Measurements from ENCODE around the gene KIAA0825. TPM values are rescaled to one million over a fixed set of nuclear protein-coding genes. Genes with fewer than 3 reads are reported as not detected.

The KIAA0825 gene
- total and polyA plus RNA-seq, 2 experiments from 2014 or later: 1.7 to 1.8 TPM

DNA sequence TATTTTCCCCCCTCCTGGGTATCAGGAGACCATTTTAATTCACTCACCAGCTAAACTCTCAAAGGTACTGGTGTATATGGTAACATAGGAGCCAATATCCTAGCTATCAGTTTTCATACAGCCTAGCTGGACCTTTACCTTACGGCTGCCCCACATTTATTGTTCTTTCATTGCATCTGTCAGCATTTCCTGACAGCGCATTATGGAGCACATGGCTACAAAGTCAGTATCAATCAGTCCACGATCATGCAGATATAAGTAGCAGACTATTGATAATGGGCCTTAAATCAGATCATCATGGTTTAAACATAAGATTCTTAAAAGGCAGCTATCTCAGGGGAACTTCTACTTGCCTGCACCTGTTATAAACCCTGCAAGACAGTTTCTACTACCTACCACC lies 304.7 kb downstream of the KIAA0825 start:
- H3K4me3 ChIP-seq: no peak overlapping the region
- ATAC-seq: no peak
- H3F3A ChIP-seq (replicated peaks; ENCODE audit: low read depth): no peaks in the 10 kb centered on the region
- Mint-ChIP-seq H3K9me3 (no peaks in the 10 kb centered on the region), H3K36me3 (ENCODE audit: low read depth) (no peaks in the 10 kb centered on the region), H3K27me3 (ENCODE audit: insufficient read depth, low read depth, poor library complexity) (no peaks in the 10 kb centered on the region), H3K27ac (no peak overlapping the region), H3K4me3 (no peak overlapping the region), H3K4me1 (peaks cover 36% of the 10 kb centered on the region)
- no peaks in the 10 kb centered on the region for H3K36me3 ChIP-seq (ENCODE audit: insufficient read depth)
- peaks cover 23% of the 10 kb centered on the region for H3K4me1 ChIP-seq (ENCODE audit: insufficient read depth)
- H2AFZ ChIP-seq: no peak overlapping the region
- no peaks in the 10 kb centered on the region for H3K27me3 ChIP-seq (ENCODE audit: insufficient read depth)
- no peaks in the 10 kb centered on the region for H3K9me2 ChIP-seq (ENCODE audit: insufficient read depth)
- peaks cover 3% of the 10 kb centered on the region for H4K20me1 ChIP-seq (replicated peaks; ENCODE audit: insufficient read depth)
- H3K4me2 ChIP-seq: no peak overlapping the region
- TF ChIP-seq, protein P1, sequence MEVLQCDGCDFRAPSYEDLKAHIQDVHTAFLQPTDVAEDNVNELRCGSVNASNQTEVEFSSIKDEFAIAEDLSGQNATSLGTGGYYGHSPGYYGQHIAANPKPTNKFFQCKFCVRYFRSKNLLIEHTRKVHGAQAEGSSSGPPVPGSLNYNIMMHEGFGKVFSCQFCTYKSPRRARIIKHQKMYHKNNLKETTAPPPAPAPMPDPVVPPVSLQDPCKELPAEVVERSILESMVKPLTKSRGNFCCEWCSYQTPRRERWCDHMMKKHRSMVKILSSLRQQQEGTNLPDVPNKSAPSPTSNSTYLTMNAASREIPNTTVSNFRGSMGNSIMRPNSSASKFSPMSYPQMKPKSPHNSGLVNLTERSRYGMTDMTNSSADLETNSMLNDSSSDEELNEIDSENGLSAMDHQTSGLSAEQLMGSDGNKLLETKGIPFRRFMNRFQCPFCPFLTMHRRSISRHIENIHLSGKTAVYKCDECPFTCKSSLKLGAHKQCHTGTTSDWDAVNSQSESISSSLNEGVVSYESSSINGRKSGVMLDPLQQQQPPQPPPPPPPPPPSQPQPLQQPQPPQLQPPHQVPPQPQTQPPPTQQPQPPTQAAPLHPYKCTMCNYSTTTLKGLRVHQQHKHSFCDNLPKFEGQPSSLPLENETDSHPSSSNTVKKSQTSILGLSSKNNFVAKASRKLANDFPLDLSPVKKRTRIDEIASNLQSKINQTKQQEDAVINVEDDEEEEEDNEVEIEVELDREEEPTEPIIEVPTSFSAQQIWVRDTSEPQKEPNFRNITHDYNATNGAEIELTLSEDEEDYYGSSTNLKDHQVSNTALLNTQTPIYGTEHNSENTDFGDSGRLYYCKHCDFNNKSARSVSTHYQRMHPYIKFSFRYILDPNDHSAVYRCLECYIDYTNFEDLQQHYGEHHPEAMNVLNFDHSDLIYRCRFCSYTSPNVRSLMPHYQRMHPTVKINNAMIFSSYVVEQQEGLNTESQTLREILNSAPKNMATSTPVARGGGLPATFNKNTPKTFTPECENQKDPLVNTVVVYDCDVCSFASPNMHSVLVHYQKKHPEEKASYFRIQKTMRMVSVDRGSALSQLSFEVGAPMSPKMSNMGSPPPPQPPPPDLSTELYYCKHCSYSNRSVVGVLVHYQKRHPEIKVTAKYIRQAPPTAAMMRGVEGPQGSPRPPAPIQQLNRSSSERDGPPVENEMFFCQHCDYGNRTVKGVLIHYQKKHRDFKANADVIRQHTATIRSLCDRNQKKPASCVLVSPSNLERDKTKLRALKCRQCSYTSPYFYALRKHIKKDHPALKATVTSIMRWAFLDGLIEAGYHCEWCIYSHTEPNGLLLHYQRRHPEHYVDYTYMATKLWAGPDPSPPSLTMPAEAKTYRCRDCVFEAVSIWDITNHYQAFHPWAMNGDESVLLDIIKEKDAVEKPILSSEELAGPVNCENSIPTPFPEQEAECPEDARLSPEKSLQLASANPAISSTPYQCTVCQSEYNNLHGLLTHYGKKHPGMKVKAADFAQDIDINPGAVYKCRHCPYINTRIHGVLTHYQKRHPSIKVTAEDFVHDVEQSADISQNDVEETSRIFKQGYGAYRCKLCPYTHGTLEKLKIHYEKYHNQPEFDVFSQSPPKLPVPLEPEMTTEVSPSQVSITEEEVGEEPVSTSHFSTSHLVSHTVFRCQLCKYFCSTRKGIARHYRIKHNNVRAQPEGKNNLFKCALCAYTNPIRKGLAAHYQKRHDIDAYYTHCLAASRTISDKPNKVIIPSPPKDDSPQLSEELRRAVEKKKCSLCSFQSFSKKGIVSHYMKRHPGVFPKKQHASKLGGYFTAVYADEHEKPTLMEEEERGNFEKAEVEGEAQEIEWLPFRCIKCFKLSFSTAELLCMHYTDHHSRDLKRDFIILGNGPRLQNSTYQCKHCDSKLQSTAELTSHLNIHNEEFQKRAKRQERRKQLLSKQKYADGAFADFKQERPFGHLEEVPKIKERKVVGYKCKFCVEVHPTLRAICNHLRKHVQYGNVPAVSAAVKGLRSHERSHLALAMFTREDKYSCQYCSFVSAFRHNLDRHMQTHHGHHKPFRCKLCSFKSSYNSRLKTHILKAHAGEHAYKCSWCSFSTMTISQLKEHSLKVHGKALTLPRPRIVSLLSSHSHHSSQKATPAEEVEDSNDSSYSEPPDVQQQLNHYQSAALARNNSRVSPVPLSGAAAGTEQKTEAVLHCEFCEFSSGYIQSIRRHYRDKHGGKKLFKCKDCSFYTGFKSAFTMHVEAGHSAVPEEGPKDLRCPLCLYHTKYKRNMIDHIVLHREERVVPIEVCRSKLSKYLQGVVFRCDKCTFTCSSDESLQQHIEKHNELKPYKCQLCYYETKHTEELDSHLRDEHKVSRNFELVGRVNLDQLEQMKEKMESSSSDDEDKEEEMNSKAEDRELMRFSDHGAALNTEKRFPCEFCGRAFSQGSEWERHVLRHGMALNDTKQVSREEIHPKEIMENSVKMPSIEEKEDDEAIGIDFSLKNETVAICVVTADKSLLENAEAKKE (CRISPR knock-in tag; IDR thresholded peaks at IDR 0.05): no peak
- TF ChIP-seq EZH2 (IDR thresholded peaks at IDR 0.05; ENCODE audit: low read depth, unreplicated experiment): no peak
- no peak for TF ChIP-seq ZNF331 (CRISPR knock-in tag; IDR thresholded peaks at IDR 0.05; ENCODE audit: low read depth)
- TF ChIP-seq POLR2AphosphoS5 (IDR thresholded peaks at IDR 0.05; ENCODE audit: low read depth): no peak
- TF ChIP-seq CREB1 (CRISPR knock-in tag; IDR thresholded peaks at IDR 0.05; ENCODE audit: low read depth): no peak
- TF ChIP-seq JUNB (IDR thresholded peaks at IDR 0.05; ENCODE audit: unreplicated experiment): no peak
- no peak for TF ChIP-seq CTCF (conservative IDR thresholded peaks at IDR 0.05; ENCODE audit: low read depth in 2 of 2)
- TF ChIP-seq, protein P2, sequence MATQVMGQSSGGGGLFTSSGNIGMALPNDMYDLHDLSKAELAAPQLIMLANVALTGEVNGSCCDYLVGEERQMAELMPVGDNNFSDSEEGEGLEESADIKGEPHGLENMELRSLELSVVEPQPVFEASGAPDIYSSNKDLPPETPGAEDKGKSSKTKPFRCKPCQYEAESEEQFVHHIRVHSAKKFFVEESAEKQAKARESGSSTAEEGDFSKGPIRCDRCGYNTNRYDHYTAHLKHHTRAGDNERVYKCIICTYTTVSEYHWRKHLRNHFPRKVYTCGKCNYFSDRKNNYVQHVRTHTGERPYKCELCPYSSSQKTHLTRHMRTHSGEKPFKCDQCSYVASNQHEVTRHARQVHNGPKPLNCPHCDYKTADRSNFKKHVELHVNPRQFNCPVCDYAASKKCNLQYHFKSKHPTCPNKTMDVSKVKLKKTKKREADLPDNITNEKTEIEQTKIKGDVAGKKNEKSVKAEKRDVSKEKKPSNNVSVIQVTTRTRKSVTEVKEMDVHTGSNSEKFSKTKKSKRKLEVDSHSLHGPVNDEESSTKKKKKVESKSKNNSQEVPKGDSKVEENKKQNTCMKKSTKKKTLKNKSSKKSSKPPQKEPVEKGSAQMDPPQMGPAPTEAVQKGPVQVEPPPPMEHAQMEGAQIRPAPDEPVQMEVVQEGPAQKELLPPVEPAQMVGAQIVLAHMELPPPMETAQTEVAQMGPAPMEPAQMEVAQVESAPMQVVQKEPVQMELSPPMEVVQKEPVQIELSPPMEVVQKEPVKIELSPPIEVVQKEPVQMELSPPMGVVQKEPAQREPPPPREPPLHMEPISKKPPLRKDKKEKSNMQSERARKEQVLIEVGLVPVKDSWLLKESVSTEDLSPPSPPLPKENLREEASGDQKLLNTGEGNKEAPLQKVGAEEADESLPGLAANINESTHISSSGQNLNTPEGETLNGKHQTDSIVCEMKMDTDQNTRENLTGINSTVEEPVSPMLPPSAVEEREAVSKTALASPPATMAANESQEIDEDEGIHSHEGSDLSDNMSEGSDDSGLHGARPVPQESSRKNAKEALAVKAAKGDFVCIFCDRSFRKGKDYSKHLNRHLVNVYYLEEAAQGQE (IDR thresholded peaks at IDR 0.05; ENCODE audit: unreplicated experiment): no peak
- no peak for TF ChIP-seq STAT1 (IDR thresholded peaks at IDR 0.05; ENCODE audit: unreplicated experiment)
- TF ChIP-seq, protein P3, sequence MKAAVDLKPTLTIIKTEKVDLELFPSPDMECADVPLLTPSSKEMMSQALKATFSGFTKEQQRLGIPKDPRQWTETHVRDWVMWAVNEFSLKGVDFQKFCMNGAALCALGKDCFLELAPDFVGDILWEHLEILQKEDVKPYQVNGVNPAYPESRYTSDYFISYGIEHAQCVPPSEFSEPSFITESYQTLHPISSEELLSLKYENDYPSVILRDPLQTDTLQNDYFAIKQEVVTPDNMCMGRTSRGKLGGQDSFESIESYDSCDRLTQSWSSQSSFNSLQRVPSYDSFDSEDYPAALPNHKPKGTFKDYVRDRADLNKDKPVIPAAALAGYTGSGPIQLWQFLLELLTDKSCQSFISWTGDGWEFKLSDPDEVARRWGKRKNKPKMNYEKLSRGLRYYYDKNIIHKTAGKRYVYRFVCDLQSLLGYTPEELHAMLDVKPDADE (IDR thresholded peaks at IDR 0.05): no peak
- TF ChIP-seq NANOG (IDR thresholded peaks at IDR 0.05; ENCODE audit: borderline replicate concordance): no peak
- no peak for TF ChIP-seq EZH2phosphoT487 (IDR thresholded peaks at IDR 0.05; ENCODE audit: unreplicated experiment)
- no peak for TF ChIP-seq ZNF114 (CRISPR knock-in tag; IDR thresholded peaks at IDR 0.05)
- DNase-seq (ENCODE audit: low spot score): no peak
- H3K79me2 ChIP-seq (replicated peaks; ENCODE audit: insufficient read depth): peaks cover 98% of the 10 kb centered on the region
- H3K27ac ChIP-seq (ENCODE audit: low read depth): no peak overlapping the region

Data from GM23338 (cell line).